H1 (cell line): ENCODE data around the gene FBXL17. TPM values are rescaled to one million over a fixed set of nuclear protein-coding genes. Genes with fewer than 3 reads are reported as not detected.

Source experiments
- CTCF ChIA-PET: fragments of 300-600 bp; sonication (Branson Sonifier 250); formaldehyde crosslinking; loops from one replicate; lab custom pipeline; 2021; ENCODE audit not compliant: partially characterized antibody; lab: Charles Lee
- POLR2A ChIA-PET: fragments of 300-600 bp; sonication (Branson Sonifier 250); formaldehyde crosslinking; loops from one replicate; lab custom pipeline; 2021; ENCODE audit warnings: inconsistent platforms; ENCODE audit not compliant: partially characterized antibody; lab: Charles Lee
- DNase-seq, 2 experiments: peaks; one replicate each; pipeline versions ENCODE4 v3.0.0 to v3.0.0-alpha.2; 2010 to 2022; ENCODE audit warnings: low spot score in 2 of 2, low read depth in 1 of 2, mixed read lengths in 1 of 2
- FAIRE-seq: peaks from 2 replicates; lab custom pipeline; 2011; peaks lifted over from hg19 to GRCh38; lab: Jason Lieb, UNC
- H2AFZ ChIP-seq: 2 replicates; pipeline ENCODE4 v1.8.1; 2012; ENCODE audit warnings: low read length, inconsistent platforms
- H2AK5ac ChIP-seq: 2 replicates; pipeline ENCODE4 v1.6.1; 2013; ENCODE audit warnings: low read depth, low read length
- H2BK120ac ChIP-seq: replicated peaks from 2 replicates; pipeline ENCODE3; 2013; ENCODE audit warnings: low read depth, low read length, inconsistent platforms
- H2BK12ac ChIP-seq: 2 replicates; pipeline ENCODE4 v1.6.1; 2013; ENCODE audit warnings: low read depth, low read length
- H2BK15ac ChIP-seq: 2 replicates; pipeline ENCODE4 v1.6.1; 2013; ENCODE audit warnings: low read length
- H2BK20ac ChIP-seq: 2 replicates; pipeline ENCODE4 v1.6.1; 2013; ENCODE audit warnings: low read length
- H2BK5ac ChIP-seq: 2 replicates; pipeline ENCODE4 v1.6.1; 2013; ENCODE audit warnings: low read depth, low read length
- H3K14ac ChIP-seq: 2 replicates; pipeline ENCODE4 v1.6.1; 2013; ENCODE audit warnings: inconsistent platforms; ENCODE audit not compliant: insufficient read length
- H3K18ac ChIP-seq: 2 replicates; pipeline ENCODE4 v1.6.1; 2013; ENCODE audit warnings: low read length; ENCODE audit errors: extremely low read depth
- H3K23ac ChIP-seq: 2 replicates; pipeline ENCODE4 v1.6.1; 2013; ENCODE audit warnings: inconsistent platforms; ENCODE audit not compliant: insufficient read length
- H3K23me2 ChIP-seq: 2 replicates; pipeline ENCODE4 v1.6.1; 2013; ENCODE audit warnings: low read depth, low read length
- H3K27ac ChIP-seq: 2 replicates; pipeline ENCODE4 v1.6.1; 2011; ENCODE audit warnings: low read depth, low read length, inconsistent platforms
- H3K27me3 ChIP-seq, 4 experiments: replicated peaks in 1 of 4; 1 replicate in 1 of 4; 2 replicates in 3 of 4; pipeline versions ENCODE4 v1.6.1 to v1.8.1; 2011 to 2013; ENCODE audit warnings: low read length in 3 of 4, mild to moderate bottlenecking in 3 of 4, inconsistent platforms in 2 of 4, mixed read lengths in 2 of 4, moderate library complexity in 1 of 4; ENCODE audit not compliant: control insufficient read depth in 3 of 4, insufficient read depth in 3 of 4; ENCODE audit errors: extremely low read depth in 1 of 4
- H3K36me3 ChIP-seq, 4 experiments: 2 replicates each; pipeline versions ENCODE4 v1.6.1 to v1.8.1; 2011 to 2013; ENCODE audit warnings: mild to moderate bottlenecking in 4 of 4, low read length in 3 of 4, moderate library complexity in 2 of 4, control low read depth in 1 of 4, inconsistent platforms in 1 of 4; ENCODE audit not compliant: insufficient read depth in 4 of 4, control insufficient read depth in 2 of 4
- H3K4ac ChIP-seq: replicated peaks from 2 replicates; pipeline ENCODE3; 2013; ENCODE audit warnings: low read length, low read depth, mixed read lengths, inconsistent platforms; ENCODE audit not compliant: insufficient read length
- H3K4me1 ChIP-seq, 4 experiments: replicated peaks in 1 of 4; 1 replicate in 1 of 4; 2 replicates in 3 of 4; pipeline versions ENCODE4 v1.6.1 to v1.8.1; 2011 to 2013; ENCODE audit warnings: low read length in 3 of 4, inconsistent platforms in 2 of 4, mixed read lengths in 1 of 4; ENCODE audit not compliant: insufficient read depth in 4 of 4, control insufficient read depth in 3 of 4
- H3K4me2 ChIP-seq, 2 experiments: 2 replicates each; pipeline versions ENCODE4 v1.6.1 to v1.8.1; 2011 to 2013; ENCODE audit warnings: low read depth in 2 of 2, low read length in 2 of 2, control low read depth in 1 of 2, inconsistent platforms in 1 of 2, mild to moderate bottlenecking in 1 of 2; ENCODE audit not compliant: insufficient read depth in 1 of 2
- H3K4me3 ChIP-seq, 4 experiments: fragments of 200-600, 300-600 bp in 1 of 4; sonication (generic), shearing (Covaris generic), sonication (Bioruptor Twin) in 1 of 4; 2 replicates each; pipeline versions ENCODE4 v1.5.1 to v1.8.1; 2011 to 2016; ENCODE audit warnings: low read length in 4 of 4, low read depth in 3 of 4, control low read depth in 2 of 4, inconsistent platforms in 2 of 4, mild to moderate bottlenecking in 2 of 4, mixed read lengths in 1 of 4, moderate library complexity in 1 of 4; ENCODE audit not compliant: insufficient read depth in 2 of 4; ENCODE audit errors: extremely low read depth in 1 of 4
- H3K56ac ChIP-seq: replicated peaks from 2 replicates; pipeline ENCODE3; 2013; ENCODE audit warnings: low read depth, mild to moderate bottlenecking, mixed read lengths, low read length, inconsistent platforms; ENCODE audit not compliant: insufficient read length
- H3K79me1 ChIP-seq: 2 replicates; pipeline ENCODE4 v1.6.1; 2013; ENCODE audit warnings: low read depth, low read length, control low read depth
- H3K79me2 ChIP-seq, 2 experiments: 2 replicates each; pipeline versions ENCODE4 v1.6.1 to v1.8.1; 2012 to 2013; ENCODE audit warnings: low read length in 2 of 2, mild to moderate bottlenecking in 2 of 2, inconsistent platforms in 1 of 2; ENCODE audit not compliant: insufficient read depth in 2 of 2, control insufficient read depth in 1 of 2
- H3K9ac ChIP-seq, 4 experiments: replicated peaks in 1 of 4; 1 replicate in 1 of 4; 2 replicates in 3 of 4; pipeline versions ENCODE4 v1.6.1 to v1.8.1; 2011 to 2013; ENCODE audit warnings: low read depth in 3 of 4, low read length in 3 of 4, control low read depth in 2 of 4, mild to moderate bottlenecking in 2 of 4, moderate library complexity in 2 of 4, inconsistent platforms in 1 of 4; ENCODE audit errors: extremely low read depth in 1 of 4
- H3K9me3 ChIP-seq, 2 experiments: 2 replicates each; pipeline versions ENCODE4 v1.6.1 to v1.8.1; 2012 to 2013; ENCODE audit warnings: mild to moderate bottlenecking in 2 of 2, moderate library complexity in 2 of 2, control low read depth in 1 of 2, inconsistent platforms in 1 of 2, low read depth in 1 of 2, low read length in 1 of 2, mixed read lengths in 1 of 2; ENCODE audit not compliant: insufficient read depth in 2 of 2
- H4K20me1 ChIP-seq, 2 experiments: replicated peaks in 1 of 2; 2 replicates each; pipeline versions ENCODE3 to v1.8.1; 2011 to 2013; ENCODE audit warnings: inconsistent platforms in 2 of 2, low read length in 2 of 2, mild to moderate bottlenecking in 1 of 2; ENCODE audit not compliant: insufficient read depth in 2 of 2, control insufficient read depth in 1 of 2
- H4K5ac ChIP-seq: 2 replicates; pipeline ENCODE4 v1.6.1; 2013; ENCODE audit warnings: low read length, low read depth, mixed read lengths, inconsistent platforms; ENCODE audit not compliant: insufficient read length
- H4K8ac ChIP-seq: 2 replicates; pipeline ENCODE4 v1.8.0; 2013; ENCODE audit warnings: mild to moderate bottlenecking, moderate library complexity, low read length, inconsistent platforms; ENCODE audit not compliant: insufficient read depth; ENCODE audit errors: extremely low read depth
- H4K91ac ChIP-seq: replicated peaks from 2 replicates; pipeline ENCODE3; 2013; ENCODE audit warnings: low read length, mixed read lengths, inconsistent platforms; ENCODE audit not compliant: insufficient read length
- CHD2 ChIP-seq: IDR thresholded peaks from 2 replicates; pipeline ENCODE4 v1.6.1; 2012; ENCODE audit warnings: low read length, improper control_type of control experiment
- EP300 ChIP-seq, 2 experiments: IDR thresholded peaks; 1 replicate in 1 of 2; 2 replicates in 1 of 2; pipeline ENCODE4 v1.6.1; 2011 to 2012; ENCODE audit warnings: low read depth in 2 of 2, low read length in 2 of 2, mild to moderate bottlenecking in 2 of 2, borderline replicate concordance in 1 of 2, inconsistent platforms in 1 of 2, moderate library complexity in 1 of 2
- RXRA ChIP-seq: IDR thresholded peaks from 2 replicates; pipeline ENCODE4 v1.6.1; 2011; ENCODE audit warnings: low read depth, mild to moderate bottlenecking, low read length, moderate library complexity; ENCODE audit not compliant: insufficient read depth
- TBP ChIP-seq: IDR thresholded peaks from 2 replicates; pipeline ENCODE4 v1.6.1; 2011; ENCODE audit warnings: low read depth, low read length, improper control_type of control experiment
- WGBS, 2 experiments: shearing (Covaris generic) in 1 of 2; methylation state at CpG; one replicate each; pipeline versions ENCODE4 v1.1.6 to v1.1.7; 2013 to 2015; ENCODE audit warnings: low lambda C conversion rate in 2 of 2, mixed read lengths in 2 of 2, inconsistent platforms in 1 of 2, low coverage in 1 of 2, missing lambda C conversion rate in 1 of 2; ENCODE audit not compliant: insufficient replicate concordance in 2 of 2, insufficient coverage in 1 of 2, insufficient read length in 1 of 2; ENCODE audit errors: extremely low coverage in 1 of 2, missing lambda C conversion rate in 1 of 2; 5-methylcytosine and 5-hydroxymethylcytosine counted together
- polyA plus RNA-seq, 7 experiments: library from polyadenylated mRNA; depleted of rRNA in 3 of 7; stranded (reverse) in 5 of 7; unstranded in 2 of 7; fragments of >200 nt in 5 of 7; fragments of 200-250 nt in 2 of 7; gene quantifications; 1 replicate in 5 of 7; 2 replicates in 1 of 7; 4 replicates in 1 of 7; pipeline versions ENCODE4 v1.2.1 to v1.2.3, GENCODE V29; 2011 to 2013; ENCODE audit warnings: missing spikeins in 2 of 7, mixed read lengths in 2 of 7
- total RNA-seq: library from RNA; stranded (reverse); fragmentation: NEBNext Ultra II Directional; extraction: Animal tissue kit (Norgen Biotek cat#: 25700); gene quantifications from 2 replicates; pipeline ENCODE4 v1.2.1, GENCODE V29; 2021

FBXL17 gene
- total and polyA plus RNA-seq, 2 of the 8 experiments (the other 6 are each of a cell fraction or from before 2014, with no cell fraction given) = 0.35 to 4.3 TPM

- TF ChIP-seq TBP = no peak
- no peak for TF ChIP-seq CHD2
- no peak for TF ChIP-seq EP300 (IDR thresholded peaks at IDR 0.05; ENCODE audit: borderline replicate concordance in 1 of 2, low read depth in 2 of 2, low read length in 2 of 2)
- no peak for TF ChIP-seq RXRA
- H2BK20ac ChIP-seq = no peak overlapping the region
- no peak overlapping the region for H3K4me2 ChIP-seq
- FAIRE-seq (no peak), DNase-seq (no peak)
- H2AFZ ChIP-seq = no peak overlapping the region
- H2BK120ac ChIP-seq = no peak overlapping the region
- H4K8ac ChIP-seq = no peak overlapping the region
- no peaks in the 10 kb centered on the region for H3K9me3 ChIP-seq
- H3K27ac ChIP-seq = no peak overlapping the region
- H4K20me1 ChIP-seq = no peaks in the 10 kb centered on the region
- no peak overlapping the region for H2BK5ac ChIP-seq
- no peak overlapping the region for H4K91ac ChIP-seq
- no peaks in the 10 kb centered on the region for H3K36me3 ChIP-seq
- H4K5ac ChIP-seq = no peak overlapping the region
- H3K23me2 ChIP-seq = no peaks in the 10 kb centered on the region
- no peaks in the 10 kb centered on the region for H3K79me2 ChIP-seq
- H3K56ac ChIP-seq = no peak overlapping the region
- no peak overlapping the region for H3K9ac ChIP-seq
- CTCF ChIA-PET = interaction anchor here (0.8 to 1.3 kb wide), 3 partner anchors 9 to 131 kb away, joined by 3 to 5 read pairs (median 4); no protein-coding TSS in a partner anchor
- POLR2A ChIA-PET = no interaction called here
- WGBS, 2 experiments = 84% methylated on average over 7 of the region's 7 CpGs; no CpG with 5 or more reads in 1 of the 2 experiments
- H3K4ac ChIP-seq = no peak overlapping the region
- H3K18ac ChIP-seq = no peak overlapping the region
- H2AK5ac ChIP-seq = no peak overlapping the region
- no peak overlapping the region for H3K4me3 ChIP-seq
- H3K14ac ChIP-seq = no peak overlapping the region
- H3K23ac ChIP-seq = no peak overlapping the region
- peaks cover 0 to 1% (median 0%) of the 10 kb centered on the region in 4 experiments; a peak in 1 of 7 replicates for H3K27me3 ChIP-seq
- no peaks in the 10 kb centered on the region for H3K4me1 ChIP-seq
- no peaks in the 10 kb centered on the region for H3K79me1 ChIP-seq
- H2BK12ac ChIP-seq = no peak overlapping the region
- H2BK15ac ChIP-seq = no peak overlapping the region
These were observed 132.7 kb downstream of the FBXL17 start for GRCh38 chr5:108249095-108249784.
